GM12864 (cell line): Measurements from ENCODE around the gene FOXL1.

Experiments used
- DNase-seq: peaks from one replicate; pipeline ENCODE4 v3.0.0-alpha.2; 2011; ENCODE audit warnings: low read depth
- H3K4me3 ChIP-seq: 2 replicates; pipeline ENCODE4 v1.5.1; 2011; ENCODE audit warnings: mild to moderate bottlenecking, low read depth, low read length, control low read depth
- CTCF ChIP-seq: IDR thresholded peaks from 2 replicates; pipeline ENCODE4 v1.5.1; 2011; ENCODE audit warnings: low read depth, mild to moderate bottlenecking, moderate library complexity, low read length, control low read depth, inconsistent platforms; ENCODE audit errors: missing control alignments

Gene FOXL1

DNA sequence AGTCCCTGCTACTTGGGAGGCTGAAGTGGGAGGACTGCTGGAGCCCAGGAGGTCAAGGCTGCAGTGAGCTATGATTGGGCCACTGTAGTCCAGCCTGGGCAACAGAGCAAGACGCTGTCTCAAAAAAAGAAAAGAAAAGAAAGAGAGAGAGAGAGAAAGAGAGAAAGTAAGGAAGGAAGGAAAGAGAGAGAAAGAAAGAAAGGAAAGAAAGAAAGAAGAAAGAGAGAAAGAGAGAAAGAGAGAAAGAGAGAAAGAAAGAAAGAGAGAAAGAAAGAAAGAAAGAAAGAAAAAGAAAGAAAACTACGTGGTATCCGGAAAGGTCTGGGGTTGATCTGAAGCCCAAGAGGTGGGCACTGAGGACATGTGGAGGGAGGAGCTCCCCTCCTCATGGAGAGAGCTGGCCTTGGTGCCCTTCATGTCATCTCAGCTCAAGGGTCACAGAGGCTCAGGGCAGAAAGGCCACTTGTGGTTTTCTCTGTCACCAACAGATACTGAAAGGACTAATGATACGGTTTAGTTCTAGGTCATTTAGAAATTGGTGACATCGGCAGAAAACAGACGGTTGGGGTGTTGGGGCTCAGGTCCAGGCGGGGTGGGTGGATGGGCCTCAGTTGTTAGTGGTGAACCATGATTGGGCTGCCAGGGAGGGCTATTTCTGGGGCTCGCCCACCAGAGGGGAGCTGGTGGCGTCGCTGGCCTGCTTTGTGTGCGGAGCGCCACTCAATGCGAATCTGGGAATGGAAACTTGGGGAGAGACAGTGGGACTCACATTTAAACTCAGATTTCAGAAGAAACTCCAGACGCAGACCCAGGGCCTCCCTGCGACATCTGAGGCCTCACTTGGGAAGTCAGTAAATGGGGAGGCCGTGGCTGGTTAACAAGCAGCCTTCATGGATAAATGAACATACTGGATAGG, 44.6 kb downstream of the FOXL1 start:
- H3K4me3 ChIP-seq: no peak overlapping the region
- TF ChIP-seq CTCF: no peak

GRCh38 chr16:86625029-86625428, 46.7 kb downstream of the FOXL1 start:
- DNase-seq: no peak
- TF ChIP-seq CTCF: no peak
- no peak overlapping the region for H3K4me3 ChIP-seq

More for the DNA sequence above, 44.6 kb downstream of the FOXL1 start:
- no peak for DNase-seq

DNA sequence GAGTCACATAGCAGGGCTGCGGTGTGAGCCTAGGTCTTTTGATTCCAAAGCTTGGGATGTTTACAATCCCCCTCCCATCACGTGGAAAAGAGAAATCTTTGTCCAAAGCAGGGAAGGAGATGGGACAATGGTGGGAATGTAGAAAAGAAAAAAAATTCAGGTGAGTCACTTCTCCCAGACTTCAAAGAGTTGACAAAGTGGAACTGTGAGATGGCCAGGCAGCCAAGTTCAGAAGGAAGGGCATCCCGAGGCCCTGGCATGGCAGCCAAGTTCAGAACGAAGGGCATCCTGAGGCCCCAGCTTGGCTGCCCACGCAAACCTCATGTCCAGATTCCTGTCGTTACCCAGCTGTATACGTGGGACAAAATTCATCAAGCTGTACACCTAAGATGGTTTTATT, 47.5 kb downstream of the FOXL1 start:
- no peak for DNase-seq

GRCh38 chr16:86626284-86626683, 47.9 kb downstream of the FOXL1 start:
- DNase-seq: no peak
- H3K4me3 ChIP-seq: no peak overlapping the region
- no peak for TF ChIP-seq CTCF

More for the DNA sequence above, 47.5 kb downstream of the FOXL1 start:
- TF ChIP-seq CTCF: no peak
- H3K4me3 ChIP-seq: no peak overlapping the region

DNA sequence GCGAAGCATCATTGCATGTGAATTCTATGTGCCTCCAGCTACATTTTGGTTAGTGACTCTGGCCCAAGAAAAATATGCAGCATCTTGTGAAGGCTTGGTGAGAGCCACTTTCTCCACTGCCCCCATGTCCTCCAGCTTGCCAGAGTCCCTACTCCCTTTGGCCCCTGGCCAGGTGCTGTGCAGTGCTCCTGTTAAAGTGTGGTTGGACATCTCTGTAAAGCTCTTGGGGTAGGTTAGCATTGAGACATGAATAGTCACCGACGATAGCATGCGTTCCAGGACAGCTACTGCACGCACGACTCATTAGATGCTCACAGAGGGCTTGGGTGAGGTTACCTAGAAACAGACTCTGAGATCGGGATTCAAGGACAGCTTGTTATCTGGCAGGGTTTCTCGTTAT, 48.6 kb downstream of the FOXL1 start:
- TF ChIP-seq CTCF: no peak
- no peak overlapping the region for H3K4me3 ChIP-seq
- DNase-seq: no peak

- no peak overlapping the region for H3K4me3 ChIP-seq
- TF ChIP-seq CTCF: no peak
- no peak for DNase-seq
Observed at GRCh38 chr16:86628614-86629013, 50.3 kb downstream of the FOXL1 start.

GRCh38 chr16:86630471-86630870, 52.1 kb downstream of the FOXL1 start:
- H3K4me3 ChIP-seq: no peak overlapping the region
- TF ChIP-seq CTCF: no peak
- no peak for DNase-seq
